Lower leg skin (tissue), 4 donors: Measurements from ENCODE around the gene KIAA1143. TPM values are rescaled to one million over a fixed set of nuclear protein-coding genes. Genes with fewer than 3 reads are reported as not detected.

ENCODE experiments used
- DNase-seq, 2 donors: peaks; one replicate each; pipeline ENCODE4 v3.0.0-alpha.2; 2019; ENCODE audit warnings: low spot score in 2 of 2
- H3K4me3 ChIP-seq: fragments of 200-600 bp; sonication (generic); 2 replicates; pipeline ENCODE4 v1.5.1; 2017; ENCODE audit warnings: mild to moderate bottlenecking, low read depth; ENCODE audit not compliant: poor library complexity, severe bottlenecking
- CTCF ChIP-seq, 3 donors: fragments of 450-650 bp; IDR thresholded peaks; one replicate each; pipeline ENCODE4 v1.5.1; 2016; ENCODE audit warnings: antibody characterized with exemption in 3 of 3, mild to moderate bottlenecking in 3 of 3, moderate library complexity in 2 of 3
- POLR2A ChIP-seq, 2 donors: fragments of 450-650 bp; IDR thresholded peaks; one replicate each; pipeline ENCODE4 v1.6.1; 2016 to 2017; ENCODE audit warnings: antibody characterized with exemption in 2 of 2, mild to moderate bottlenecking in 1 of 2, moderate library complexity in 1 of 2
- WGBS, 2 donors: methylation state at CpG; one replicate each; pipeline ENCODE4 v1.1.5; 2018; 5-methylcytosine and 5-hydroxymethylcytosine counted together
- intact Hi-C: fragments of 100-400 bp; cut with DNase I; formaldehyde crosslinking; loops from one replicate; pipeline ENCODE4 v1.15.0; 2023; ENCODE audit warnings: low total_unique reads
- total RNA-seq, 4 donors: library from RNA; depleted of rRNA; stranded (reverse); fragments of >200 nt; gene quantifications; one replicate each; pipeline ENCODE4 v1.1.0, GENCODE V29; 2016

KIAA1143 gene
- total RNA-seq, 4 donors from 2014 or later, result 20.1 to 22.3 (median 20.8) TPM

GRCh38 chr3:44729384-44729910 is 32.0 kb downstream of the KIAA1143 start, which contains the start of gene ZNF501:
Gene ZNF501 (plus strand): TSS chr3:44729635. CDS start chr3:44734422, 4,787 bp downstream.
- intact Hi-C loops, result no loop called here
- 0 to 1% methylated on average over 10 to 41 of the region's 46 CpGs for WGBS, 2 donors
- DNase-seq, result peak; percentile 91 to 98
- TF ChIP-seq POLR2A (IDR thresholded peaks at IDR 0.05) (no peak), CTCF (IDR thresholded peaks at IDR 0.05) (no peak)
- H3K4me3 ChIP-seq, result peak within 1 kb of the TSS; percentile 53

- H3K4me3 ChIP-seq, result no peak overlapping the region
- intact Hi-C loops, result no loop called here
- 100% methylated on average over 1 of the region's 1 CpG for WGBS, 2 donors
- DNase-seq, result no peak
- TF ChIP-seq CTCF (IDR thresholded peaks at IDR 0.05) (no peak), POLR2A (IDR thresholded peaks at IDR 0.05) (no peak)
Measured at GRCh38 chr3:44722103-44722401, 39.4 kb downstream of the KIAA1143 start.

GRCh38 chr3:44721231-44722102 is 40.0 kb downstream of the KIAA1143 start:
- intact Hi-C loops, result no loop called here
- 98% methylated on average over 10 of the region's 10 CpGs for WGBS, 2 donors
- no peak overlapping the region for H3K4me3 ChIP-seq
- DNase-seq, result no peak
- TF ChIP-seq POLR2A (IDR thresholded peaks at IDR 0.05) (no peak), CTCF (IDR thresholded peaks at IDR 0.05) (no peak)

- DNase-seq, result peak; percentile 80 to 96
- H3K4me3 ChIP-seq, result peak within 1 kb of the TSS; percentile 74
- no peak for TF ChIP-seq POLR2A (IDR thresholded peaks at IDR 0.05)
- TF ChIP-seq CTCF (IDR thresholded peaks at IDR 0.05), result no peak
- intact Hi-C loops, result no loop called here
- WGBS, 2 donors, result 1 to 3% methylated on average over 32 of the region's 36 CpGs
Measured at GRCh38 chr3:44712455-44713075, 48.9 kb downstream of the KIAA1143 start, which contains the start of gene ZNF502. Gene ZNF502 (plus strand): TSS chr3:44712660. CDS start chr3:44720262, 7,602 bp downstream.

Other genes starting within 250 kb of the KIAA1143 start
- 1 to 10 TPM in 1 of 4 donors, under 1 TPM in 3; 0.39 to 2.2 (median 0.62) TPM for gene ZKSCAN7, start 206.4 kb downstream of the KIAA1143 start, total RNA-seq
- under 1 TPM; 0.13 to 0.45 (median 0.17) TPM for gene ZNF660, start 176.7 kb downstream of the KIAA1143 start, total RNA-seq
- 10 to 100 TPM; 13.2 to 19.4 (median 15.8) TPM for gene ZNF197, start 136.6 kb downstream of the KIAA1143 start, total RNA-seq
- 10 to 100 TPM in 1 of 4 donors, 1 to 10 TPM in 3; 4.1 to 19.0 (median 9.1) TPM for gene ZNF35, start 112.9 kb downstream of the KIAA1143 start, total RNA-seq
- 1 to 10 TPM; 2.8 to 7.4 (median 4.6) TPM for gene ZNF502, start 49.0 kb downstream of the KIAA1143 start, total RNA-seq
- 1 to 10 TPM; 1.1 to 5.8 (median 3.6) TPM for gene ZNF501, start 32.0 kb downstream of the KIAA1143 start, total RNA-seq
- gene KIF15, start 175 bp upstream of the KIAA1143 start, total RNA-seq, result 1 to 10 TPM in 3 of 4 donors, under 1 TPM in 1; 0.79 to 3.5 (median 2.4) TPM
- gene TMEM42, start 100.3 kb upstream of the KIAA1143 start, total RNA-seq, result 10 to 100 TPM; 10.1 to 18.3 (median 13.8) TPM
- 1 to 10 TPM in 2 of 4 donors, under 1 TPM in 1, not detected in 1; 0.26 to 1.4 (median 1.3) TPM for gene TGM4, start 113.0 kb upstream of the KIAA1143 start, total RNA-seq
- 100 to 1,000 TPM; 146 to 177 (median 159) TPM for gene ZDHHC3, start 214.6 kb upstream of the KIAA1143 start, total RNA-seq
- 100 to 1,000 TPM in 3 of 4 donors, 10 to 100 TPM in 1; 77.4 to 178 (median 133) TPM for gene EXOSC7, start 214.6 kb upstream of the KIAA1143 start, total RNA-seq